Measurements from ENCODE around the gene SLC39A7.

Gene SLC39A7

DNA sequence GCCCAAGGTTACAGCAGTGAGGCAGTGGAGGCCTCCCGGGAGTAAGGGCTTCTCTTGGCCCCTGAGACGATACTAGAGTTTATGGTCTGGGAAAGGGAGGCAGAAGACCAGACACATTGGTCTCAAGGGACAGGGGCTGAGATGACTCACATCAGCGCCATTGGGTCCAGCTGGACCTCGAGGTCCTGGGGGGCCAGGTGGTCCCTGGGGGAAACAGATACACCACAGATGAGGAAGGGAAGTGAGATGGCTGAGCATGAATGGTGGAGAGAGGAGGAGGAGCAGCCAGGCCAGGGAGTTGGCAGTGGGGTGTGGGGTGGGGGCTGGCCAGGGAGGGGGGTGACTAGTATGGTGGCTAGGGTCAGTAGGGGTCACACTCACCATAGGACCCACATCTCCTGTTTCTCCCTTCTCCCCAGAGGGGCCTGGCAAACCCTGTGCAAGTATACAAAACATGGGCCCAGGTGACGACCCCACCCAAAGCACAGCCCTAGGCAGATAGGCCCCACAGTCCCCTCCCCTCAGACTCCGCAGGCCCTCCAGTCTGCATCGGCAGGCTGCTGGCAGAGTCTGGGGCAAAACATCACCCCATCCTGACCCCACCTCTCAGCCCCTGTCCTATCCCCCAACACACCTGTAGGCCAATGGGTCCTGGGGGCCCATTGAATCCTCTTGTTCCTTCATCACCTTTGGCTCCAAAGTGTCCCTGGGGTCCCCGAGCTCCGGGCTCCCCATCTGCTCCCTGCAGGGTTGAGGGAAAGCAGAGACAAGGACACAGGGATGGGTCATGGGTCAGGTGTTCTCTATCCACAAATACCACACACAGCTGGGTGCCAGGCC, 30.3 kb upstream of the SLC39A7 start:
- DNase-seq: no peak

DNA sequence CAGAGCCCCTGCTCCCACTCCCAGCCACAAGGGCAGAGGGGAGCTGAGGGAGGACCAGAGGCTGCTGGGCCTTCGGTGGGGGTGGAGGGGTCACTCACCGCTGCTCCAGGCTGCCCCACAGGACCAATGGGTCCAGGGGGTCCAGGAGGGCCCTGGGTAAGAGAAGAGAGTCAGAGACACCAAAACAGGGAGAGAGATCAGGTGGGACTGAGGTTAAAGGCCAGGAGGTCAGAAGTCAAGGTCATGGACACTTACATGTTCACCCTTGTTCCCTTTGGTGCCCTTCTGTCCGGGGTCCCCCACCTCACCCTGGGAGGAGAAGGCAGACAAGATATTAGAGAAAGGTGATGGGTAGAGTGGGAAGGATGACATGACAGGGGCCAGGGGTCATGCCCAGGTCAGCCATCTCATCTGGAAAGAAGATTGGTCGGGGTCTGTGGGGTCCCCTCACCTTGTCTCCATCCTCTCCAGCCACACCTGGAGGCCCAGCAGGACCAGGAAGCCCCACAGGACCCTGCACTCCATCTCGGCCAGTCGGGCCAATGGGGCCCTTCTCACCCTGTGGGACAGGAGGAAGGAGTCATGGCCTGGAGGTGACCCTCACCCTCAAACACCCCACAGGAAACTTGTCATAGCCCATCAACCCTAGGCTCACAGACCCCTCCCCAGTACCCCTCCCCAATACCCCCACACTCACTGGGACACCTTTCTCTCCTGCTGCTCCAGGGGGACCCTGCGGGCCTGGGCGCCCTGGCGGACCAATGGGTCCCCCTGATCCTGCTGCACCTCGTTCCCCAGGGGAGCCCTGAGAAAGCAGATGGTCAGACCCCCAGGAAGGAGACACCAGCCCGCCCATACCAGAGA, 29.4 kb upstream of the SLC39A7 start:
- no peak for DNase-seq

DNA sequence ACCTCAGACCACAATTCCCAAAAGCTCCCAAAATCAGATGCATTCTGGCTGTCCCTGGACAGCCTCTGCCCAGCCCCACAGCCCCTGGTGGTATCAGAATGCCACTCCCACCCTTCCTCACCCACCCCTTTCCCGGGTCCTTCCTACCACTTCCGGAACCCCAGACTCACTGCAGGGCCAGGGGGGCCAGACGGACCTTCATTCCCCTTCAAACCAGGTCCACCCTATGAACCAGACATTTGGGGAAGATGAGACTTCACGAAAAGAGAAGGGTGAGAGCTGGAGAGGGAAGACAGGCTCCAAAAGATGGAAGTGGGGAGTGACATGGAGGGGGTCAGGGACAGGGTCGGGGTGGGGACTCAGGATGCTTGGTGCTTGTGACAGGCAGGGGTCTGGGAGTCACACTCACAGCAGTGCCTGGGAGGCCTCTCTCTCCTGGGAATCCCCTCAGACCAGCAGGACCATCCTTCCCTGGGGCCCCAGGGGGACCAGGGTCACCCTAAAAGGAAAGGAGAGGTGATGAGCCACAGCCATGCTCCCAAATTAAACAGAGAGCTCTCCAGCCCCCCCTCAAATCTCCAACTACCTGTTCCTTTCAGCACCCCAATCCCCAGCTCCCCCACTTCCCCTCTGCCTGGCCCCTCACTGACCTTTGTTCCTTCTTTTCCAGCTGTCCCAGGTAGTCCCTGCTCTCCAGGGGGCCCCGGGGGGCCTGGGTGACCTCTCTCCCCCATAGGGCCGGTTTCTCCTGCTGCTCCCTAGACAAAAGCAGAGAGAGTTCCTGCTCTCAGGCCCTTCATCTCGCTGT, 28.6 kb upstream of the SLC39A7 start:
- no peak for DNase-seq

DNA sequence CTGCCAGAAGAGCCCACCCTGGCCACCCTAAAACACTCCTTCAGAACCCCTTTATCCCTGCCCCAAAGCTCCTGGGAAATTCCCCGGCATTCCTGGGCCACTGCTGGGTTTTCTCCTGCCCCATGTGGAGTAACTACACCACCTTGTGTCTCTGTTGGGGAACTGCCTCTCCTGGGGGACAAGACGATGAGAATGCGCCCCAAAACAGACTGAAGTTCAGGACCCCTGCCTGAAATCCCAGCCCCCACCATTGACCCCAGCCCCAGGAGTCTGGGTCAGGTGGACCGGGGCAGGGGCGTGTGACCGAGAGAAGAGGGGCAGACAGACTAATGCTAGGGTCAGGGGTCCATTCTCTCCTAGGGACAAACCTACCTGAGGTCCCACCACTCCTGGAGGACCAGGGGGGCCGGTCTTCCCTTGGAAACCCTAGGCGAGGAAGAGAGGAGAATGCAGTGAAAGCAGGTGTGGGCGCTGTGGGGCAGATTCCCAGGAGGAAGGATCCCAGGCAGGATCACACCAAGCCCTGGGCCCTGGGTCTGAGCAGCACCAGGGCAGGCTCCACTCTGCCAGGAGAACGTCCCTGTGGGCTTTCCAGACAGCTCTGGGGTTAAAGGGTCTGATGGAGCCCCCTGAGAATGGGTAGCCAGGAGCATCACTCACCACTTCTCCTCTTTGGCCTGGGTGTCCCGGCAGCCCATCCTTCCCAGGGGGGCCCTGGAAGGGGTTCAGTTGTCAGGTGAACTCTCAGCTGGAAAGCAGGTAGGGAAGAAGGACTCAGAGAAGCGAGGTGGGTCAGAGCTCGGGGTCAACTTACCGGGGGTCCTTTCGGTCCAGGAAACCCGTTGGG, 27.8 kb upstream of the SLC39A7 start:
- DNase-seq: peak; percentile 22

DNA sequence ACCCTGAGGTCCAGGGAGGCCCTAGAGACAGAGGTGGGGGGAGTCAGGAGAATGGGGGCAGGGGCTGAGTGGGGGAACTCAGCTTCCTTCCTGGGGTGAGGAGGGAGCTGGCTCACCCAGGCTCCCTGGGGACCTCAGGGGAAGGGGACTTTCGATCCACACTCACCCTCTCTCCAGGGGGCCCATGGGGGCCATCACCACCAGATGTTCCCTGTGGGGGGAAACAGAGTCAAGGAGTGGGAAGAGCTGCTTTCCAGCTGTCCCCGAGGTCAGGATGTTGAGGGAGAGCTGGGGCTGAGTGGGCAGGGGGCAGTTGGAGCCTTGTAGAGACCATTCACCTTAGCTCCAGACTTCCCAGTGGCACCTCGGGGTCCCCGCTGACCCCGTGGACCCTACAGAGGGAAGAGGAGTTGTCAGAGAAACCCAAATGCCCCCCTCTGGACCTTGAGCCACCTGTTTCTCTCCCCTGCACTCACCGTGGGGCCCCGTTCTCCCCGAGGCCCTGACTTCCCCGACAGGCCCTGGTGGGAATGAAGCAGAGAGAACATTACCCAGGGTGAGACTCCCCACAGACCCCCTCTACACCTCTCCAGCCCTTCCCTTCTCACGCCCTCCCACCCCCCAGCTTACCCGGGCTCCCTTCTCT, 27.0 kb upstream of the SLC39A7 start:
- DNase-seq: no peak

DNA sequence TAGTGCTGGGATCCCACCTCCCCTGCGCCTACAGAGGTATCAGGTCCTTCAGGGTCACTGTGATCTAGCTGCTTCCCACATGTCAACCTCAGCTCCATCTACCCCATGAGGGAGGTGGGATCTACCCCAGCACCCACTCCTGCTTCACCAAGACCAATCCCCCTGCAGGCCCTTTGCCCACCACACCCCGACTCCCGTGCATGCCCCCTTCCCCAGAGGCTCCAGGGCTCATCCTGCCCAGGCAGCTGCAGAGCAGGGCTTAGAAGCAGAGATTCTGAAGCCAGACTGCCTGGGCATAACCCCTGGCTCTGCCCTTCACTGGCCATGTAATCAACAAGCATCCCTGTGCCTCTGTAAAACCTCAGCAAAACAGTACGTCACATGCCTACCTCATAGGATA, 25.9 kb upstream of the SLC39A7 start:
- no peak for DNase-seq

DNA sequence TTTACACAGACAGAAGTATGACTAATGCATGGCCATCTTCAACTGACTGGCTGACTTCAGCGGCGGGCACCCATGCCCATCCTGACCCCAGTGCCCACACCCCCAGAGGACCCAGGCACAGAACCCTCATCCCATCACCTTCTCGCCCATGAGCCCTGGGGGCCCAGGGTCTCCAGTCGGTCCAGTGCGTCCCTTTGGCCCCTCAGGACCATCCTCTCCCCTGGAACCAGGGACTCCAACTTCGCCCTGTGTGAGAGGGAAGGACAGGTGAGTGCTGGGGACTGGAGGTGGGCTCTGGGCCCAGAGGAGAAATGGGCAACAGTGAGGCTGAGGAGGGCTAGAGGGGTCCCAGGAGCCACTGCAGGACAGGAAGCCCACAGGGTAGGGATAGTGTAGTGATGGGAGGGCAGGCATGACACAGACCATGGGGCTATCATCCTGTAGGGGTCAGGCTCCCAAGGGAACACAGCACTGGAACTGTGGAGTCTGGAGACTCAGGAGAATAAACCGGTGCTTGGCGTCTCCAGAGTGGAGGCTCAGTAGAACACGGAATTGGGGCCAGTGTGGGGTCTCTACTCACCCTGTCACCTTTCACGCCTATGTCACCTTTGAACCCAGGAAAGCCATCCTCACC, 25.1 kb upstream of the SLC39A7 start:
- DNase-seq: no peak

DNA sequence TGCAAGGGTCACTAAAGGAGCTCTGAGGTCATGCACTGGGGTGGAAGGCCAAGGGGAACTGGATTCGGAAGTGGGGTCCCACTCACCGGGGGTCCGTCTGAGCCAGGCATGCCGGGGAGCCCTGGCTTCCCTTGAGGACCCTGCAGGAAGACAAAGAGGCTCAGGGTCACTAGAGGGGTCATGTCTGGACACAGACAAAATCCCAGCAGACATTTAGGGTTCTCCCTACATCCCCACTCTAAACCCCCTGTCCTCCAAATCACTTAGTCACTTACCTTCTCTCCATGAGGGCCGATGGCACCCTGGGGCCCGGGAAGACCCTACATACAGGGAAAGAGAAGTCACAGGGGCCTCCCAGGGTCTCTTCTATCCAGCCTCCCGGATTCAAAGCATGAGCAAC, 23.8 kb upstream of the SLC39A7 start:
- no peak for DNase-seq

DNA sequence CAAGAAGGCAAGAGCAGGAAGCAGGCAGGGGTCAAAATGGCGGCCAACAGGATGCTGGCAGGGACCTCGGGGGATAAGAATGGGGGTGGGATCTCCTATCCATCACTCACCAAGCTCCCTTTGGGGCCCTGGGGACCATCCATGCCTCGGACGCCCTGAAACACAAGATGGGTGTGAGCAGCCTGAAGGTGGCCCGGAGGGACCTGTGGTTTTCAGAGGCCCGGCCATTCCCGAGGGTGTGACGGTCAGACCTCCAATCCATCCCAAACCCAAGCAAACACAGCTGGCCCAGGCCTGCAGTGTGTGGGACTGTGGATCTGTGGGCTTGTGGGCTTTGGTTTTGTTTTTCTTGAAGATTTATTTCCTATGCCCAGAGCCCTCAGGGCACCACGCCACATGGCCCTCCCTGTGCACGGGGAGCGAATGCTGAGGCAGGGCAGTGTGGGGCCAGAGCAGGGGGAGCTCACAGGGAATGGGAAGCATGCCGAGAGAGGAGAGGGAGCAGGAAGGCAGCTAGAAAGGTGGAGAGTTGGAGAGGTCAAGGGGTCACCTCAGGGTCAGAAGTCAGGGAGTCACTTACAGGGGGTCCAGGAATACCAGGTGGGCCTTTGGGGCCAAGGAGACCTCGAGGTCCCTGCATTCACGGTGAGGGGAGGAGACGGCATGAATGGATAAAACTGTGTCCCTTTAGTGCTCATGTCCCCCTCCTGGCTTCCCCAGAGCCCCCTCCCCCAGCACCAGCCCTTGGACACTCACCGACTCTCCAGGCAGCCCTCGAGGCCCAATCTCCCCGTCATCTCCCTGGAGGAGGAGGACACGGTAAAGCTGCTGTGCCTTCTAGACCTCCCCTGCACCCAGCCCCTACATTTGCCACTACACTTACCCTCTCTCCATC, 22.9 kb upstream of the SLC39A7 start:
- DNase-seq: no peak

DNA sequence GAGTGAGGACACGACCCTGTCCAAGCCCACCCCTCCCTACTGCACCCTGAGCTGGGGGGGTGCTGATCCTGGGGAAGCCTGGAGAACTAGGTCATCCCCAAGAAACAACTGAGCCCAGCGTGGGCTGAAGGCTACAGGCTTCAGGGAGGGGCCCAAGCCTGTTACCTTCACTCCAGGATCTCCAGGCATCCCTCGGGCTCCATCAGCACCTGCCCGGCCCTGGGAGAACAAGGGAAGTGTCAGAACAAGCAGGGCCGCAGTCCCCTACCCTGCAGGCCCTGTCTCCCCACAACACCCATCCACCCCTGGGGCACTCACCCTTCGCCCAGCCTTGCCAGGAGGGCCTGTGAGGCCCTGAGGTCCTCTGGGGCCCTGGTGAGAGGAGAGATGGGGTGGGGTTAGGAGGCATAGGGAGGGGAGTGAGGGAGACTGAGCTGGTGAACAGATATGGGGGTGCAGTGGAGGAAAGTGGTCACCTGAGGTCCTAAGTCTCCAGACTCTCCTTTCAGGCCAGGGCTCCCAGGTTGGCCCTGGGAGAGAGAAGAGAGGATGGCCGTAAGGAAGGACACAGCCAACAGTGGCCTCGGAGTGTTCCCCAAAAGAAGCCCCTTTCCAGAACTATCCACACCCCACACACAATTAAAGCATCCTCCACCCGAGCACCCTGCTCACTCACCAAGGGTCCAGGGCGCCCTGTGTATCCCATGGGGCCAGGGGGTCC, 21.8 kb upstream of the SLC39A7 start:
- no peak for DNase-seq

DNA sequence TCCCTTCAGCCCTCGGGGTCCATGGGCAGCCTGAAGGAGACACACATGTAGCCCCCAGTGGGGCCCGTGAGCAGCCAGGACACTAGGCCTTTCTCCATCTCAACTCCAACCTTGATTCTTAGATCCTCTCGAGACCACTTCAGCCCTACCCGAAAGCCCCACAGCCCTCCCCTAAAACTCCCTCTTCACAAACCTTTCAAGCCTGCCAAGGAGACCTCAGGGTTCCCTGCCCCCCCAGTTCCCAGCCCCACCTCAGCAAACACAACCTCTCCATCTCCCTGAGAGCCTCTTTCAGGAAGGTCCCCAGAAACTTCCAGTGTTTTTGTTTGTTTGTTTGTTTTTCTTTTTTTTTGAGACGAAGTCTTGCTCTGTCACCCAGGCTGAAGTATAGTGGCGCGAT, 19.5 kb upstream of the SLC39A7 start:
- DNase-seq: no peak

DNA sequence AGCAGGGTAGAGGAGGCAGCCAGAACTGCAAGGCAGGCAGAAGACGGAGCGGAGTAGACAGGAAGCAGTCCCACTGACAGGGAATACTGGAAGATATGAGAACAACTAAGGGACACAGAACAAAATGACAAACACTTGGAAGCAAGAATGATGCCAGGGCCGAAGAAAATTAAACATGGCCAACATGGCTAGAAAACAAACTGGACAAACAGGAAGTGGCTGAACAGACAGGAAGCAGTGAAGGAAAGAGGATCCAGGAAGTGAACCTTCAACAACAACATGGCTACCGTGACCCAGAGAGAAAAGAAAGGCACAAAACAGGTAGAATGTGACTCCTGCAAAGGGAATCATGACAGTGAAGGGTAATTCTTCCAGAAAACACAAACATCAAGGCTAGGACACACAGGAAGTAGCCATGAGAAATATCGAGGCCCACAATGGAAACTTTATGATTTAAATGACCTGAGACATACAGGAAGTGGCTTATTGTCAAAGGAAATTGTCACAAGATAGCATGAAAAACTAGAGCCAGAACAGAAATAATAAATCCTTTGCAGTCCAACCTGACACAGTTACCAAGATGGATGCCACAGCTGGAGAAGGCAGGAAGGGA, 17.5 kb upstream of the SLC39A7 start:
- no peak for DNase-seq

DNA sequence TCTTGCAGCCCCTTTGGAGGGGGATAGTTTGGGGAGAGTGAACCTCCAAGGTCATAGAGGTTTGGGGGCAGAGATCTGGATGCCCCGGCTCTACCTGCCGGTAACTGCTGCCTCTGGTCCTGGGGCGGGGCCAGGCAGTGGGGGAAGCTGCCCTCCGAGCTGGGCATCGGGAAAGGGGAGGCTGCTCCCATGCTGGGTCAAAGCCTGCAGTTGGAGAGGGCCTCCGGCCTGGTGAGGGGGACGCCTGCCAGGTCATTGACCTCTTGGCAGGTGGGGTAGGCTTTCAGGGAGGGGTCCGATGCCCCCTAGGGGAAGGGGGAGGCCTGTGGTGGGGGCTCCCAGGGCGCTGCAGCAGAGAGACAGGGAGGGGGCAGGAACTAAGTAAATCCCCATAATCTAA, 15.5 kb upstream of the SLC39A7 start:
- no peak for DNase-seq

DNA sequence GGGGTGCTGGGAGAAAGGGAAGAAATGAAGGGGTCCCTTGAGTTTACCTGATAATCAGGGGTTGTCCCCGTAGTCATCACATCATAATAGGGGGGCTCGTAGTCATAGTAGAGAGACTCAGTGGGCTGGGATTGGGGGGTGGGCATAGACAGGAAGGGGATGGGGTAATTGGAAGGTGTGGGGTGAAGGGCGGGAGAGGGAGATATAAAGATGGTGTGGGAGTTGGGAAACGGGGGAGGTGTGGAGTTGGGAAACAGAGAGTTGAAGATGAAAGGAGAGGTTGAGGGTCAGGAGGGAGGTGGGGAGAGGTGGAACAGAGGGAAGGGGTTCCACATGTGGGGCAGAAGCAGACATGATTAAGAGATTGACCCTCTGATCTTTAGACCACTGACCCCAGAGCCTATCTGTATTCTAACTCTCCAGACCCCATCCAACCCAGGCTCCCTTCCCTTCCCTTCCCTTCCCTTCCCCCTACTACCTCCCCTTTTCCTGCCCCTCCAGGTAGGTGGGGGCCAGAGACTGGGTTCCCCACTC, 14.9 kb upstream of the SLC39A7 start:
- DNase-seq: no peak

DNA sequence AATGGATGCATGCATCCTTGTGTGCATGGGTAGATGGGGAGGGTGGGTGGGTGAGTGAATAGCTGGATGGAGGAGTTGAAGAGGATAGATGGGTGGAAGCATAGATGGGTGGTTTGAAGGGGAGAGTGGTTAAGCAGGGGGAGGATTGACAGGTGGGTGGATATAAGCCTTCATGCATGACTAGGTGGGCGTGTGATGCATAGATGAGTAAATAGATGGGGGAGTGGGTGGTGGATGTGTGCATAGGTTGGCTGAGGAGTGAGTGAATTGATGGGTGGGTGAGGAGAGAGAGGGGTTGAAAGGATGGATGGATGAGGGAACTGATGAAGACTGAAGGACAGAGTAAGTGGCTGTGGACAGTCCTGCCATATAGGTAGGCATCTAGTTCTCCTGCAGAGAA, 12.9 kb upstream of the SLC39A7 start:
- no peak for DNase-seq

DNA sequence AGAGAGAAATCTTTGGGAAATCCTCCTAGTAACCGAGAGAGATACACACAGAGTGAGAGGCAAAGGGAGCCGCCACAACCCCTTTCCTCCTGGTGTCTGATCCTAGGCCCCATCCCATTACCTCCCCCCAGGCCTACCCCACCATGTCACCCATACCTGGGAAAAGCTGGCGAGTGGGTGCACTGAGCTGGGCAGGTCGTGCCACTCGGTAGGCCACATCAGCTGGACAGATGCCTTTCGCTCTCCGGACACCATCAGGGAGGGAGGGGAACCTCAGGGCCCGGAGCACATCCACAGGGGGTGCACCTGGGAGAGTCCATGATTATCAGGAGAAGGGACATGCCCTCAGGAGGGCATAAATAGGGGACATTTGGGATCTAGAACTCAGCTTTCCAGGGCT, 11.5 kb upstream of the SLC39A7 start:
- no peak for DNase-seq

DNA sequence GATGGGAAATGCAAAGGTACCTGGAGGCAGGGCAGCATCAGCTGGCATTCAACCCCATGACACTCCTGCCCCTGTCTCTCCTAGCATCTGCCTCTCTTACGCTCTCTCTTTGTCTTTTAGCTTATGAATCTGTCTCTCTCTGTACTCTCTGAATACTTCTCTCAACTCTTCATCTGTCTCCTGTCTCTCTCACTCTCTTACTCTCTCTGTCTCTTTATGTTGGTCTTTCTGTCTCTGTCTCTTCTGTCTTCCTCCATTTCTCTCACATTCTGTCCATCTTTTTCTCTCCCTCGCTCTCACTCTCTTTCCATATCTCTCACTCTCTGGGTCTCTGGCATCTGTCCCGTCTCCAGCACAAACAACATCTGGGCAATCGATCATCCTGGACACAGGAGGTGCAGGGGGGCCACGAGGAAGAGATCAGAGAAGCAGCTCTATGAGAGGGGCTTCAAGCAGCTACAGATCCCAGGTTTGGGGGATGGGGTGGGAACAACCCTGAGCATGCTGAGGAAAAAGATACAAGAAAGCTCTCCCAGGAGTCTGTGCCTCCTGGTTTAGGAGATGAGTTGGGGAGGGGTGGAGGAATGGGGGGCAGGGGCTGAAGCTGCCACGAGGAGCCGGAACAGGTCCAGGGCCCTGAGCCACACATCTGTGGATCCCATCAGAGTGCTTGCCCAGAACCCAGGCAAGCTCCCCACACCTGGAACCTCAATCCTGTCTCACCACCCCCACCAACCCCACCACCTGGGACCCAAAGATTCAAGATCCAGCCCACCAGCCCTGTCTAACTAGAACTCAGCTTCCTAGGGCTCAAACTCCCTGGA, 10.8 kb upstream of the SLC39A7 start:
- DNase-seq: no peak
